HepG2 (cell line): ENCODE results near the gene KIAA1755. TPM values are rescaled to one million over a fixed set of nuclear protein-coding genes. Genes with fewer than 3 reads are reported as not detected.

Experiments
- CAMTA2 ChIP-seq: sonication (generic); formaldehyde crosslinking; IDR thresholded peaks from 2 replicates; pipeline ENCODE4 v1.4.0; 2020; ENCODE audit warnings: mild to moderate bottlenecking, missing genetic modification reagents, borderline replicate concordance
- CC2D1A ChIP-seq: sonication (generic); formaldehyde crosslinking; IDR thresholded peaks from 2 replicates; pipeline ENCODE4 v1.8.1; 2023; ENCODE audit warnings: mild to moderate bottlenecking, missing genetic modification reagents
- E2F1 ChIP-seq: sonication (generic); formaldehyde crosslinking; IDR thresholded peaks from 2 replicates; pipeline ENCODE4 v1.5.0; 2020; ENCODE audit warnings: missing genetic modification reagents
- HDAC1 ChIP-seq: sonication (generic); formaldehyde crosslinking; IDR thresholded peaks from 2 replicates; pipeline ENCODE4 v1.5.1; 2020; ENCODE audit warnings: mild to moderate bottlenecking, missing genetic modification reagents
- HHEX ChIP-seq: IDR thresholded peaks from 2 replicates; pipeline ENCODE4 v1.6.1; 2016; ENCODE audit warnings: control low read depth
- JUNB ChIP-seq: sonication (generic); formaldehyde crosslinking; IDR thresholded peaks from 2 replicates; pipeline ENCODE4 v1.8.0; 2022; ENCODE audit warnings: missing genetic modification reagents, mild to moderate bottlenecking, borderline replicate concordance
- KLF13 ChIP-seq: sonication (generic); formaldehyde crosslinking; IDR thresholded peaks from 2 replicates; pipeline ENCODE4 v1.4.0; 2020; ENCODE audit warnings: mild to moderate bottlenecking, missing genetic modification reagents
- MIER2 ChIP-seq: IDR thresholded peaks from 2 replicates; pipeline ENCODE4 v1.6.1; 2016; ENCODE audit warnings: missing biosample characterization, missing genetic modification reagents
- MXI1 ChIP-seq: IDR thresholded peaks from 3 replicates; pipeline ENCODE4 v1.6.1; 2012; ENCODE audit warnings: low read depth, low read length, inconsistent platforms, borderline replicate concordance
- NPAS2 ChIP-seq: sonication (generic); formaldehyde crosslinking; IDR thresholded peaks from 2 replicates; pipeline ENCODE4 v1.8.0; 2022; ENCODE audit warnings: mild to moderate bottlenecking, missing genetic modification reagents, borderline replicate concordance
- RAD51 ChIP-seq: fragments of 450-650 bp; IDR thresholded peaks from 2 replicates; pipeline ENCODE4 v1.6.1; 2016; ENCODE audit warnings: borderline replicate concordance
- SP4 ChIP-seq: sonication (generic); formaldehyde crosslinking; IDR thresholded peaks from 2 replicates; pipeline ENCODE4 v1.8.1; 2023; ENCODE audit warnings: mild to moderate bottlenecking, missing genetic modification reagents
- TCF7L2 ChIP-seq: IDR thresholded peaks from 2 replicates; pipeline ENCODE4 v1.6.1; 2011; ENCODE audit warnings: mild to moderate bottlenecking, low read depth, low read length, moderate library complexity
- ZFYVE20 ChIP-seq: sonication (generic); formaldehyde crosslinking; IDR thresholded peaks from 2 replicates; pipeline ENCODE4 v1.8.0; 2023; ENCODE audit warnings: low read depth, mild to moderate bottlenecking, moderate library complexity, missing genetic modification reagents, borderline replicate concordance
- ZNF205 ChIP-seq: IDR thresholded peaks from 2 replicates; pipeline ENCODE4 v1.6.1; 2018; ENCODE audit warnings: missing biosample characterization, missing genetic modification reagents
- ZNF251 ChIP-seq: sonication (generic); formaldehyde crosslinking; IDR thresholded peaks from 2 replicates; pipeline ENCODE4 v1.9.0; 2021; ENCODE audit warnings: mild to moderate bottlenecking, missing genetic modification reagents
- ZNF335 ChIP-seq: sonication (generic); formaldehyde crosslinking; IDR thresholded peaks from 2 replicates; pipeline ENCODE4 v1.4.0; 2020; ENCODE audit warnings: missing genetic modification reagents
- ZSCAN25 ChIP-seq: sonication (generic); formaldehyde crosslinking; IDR thresholded peaks from 2 replicates; pipeline ENCODE4 v1.8.0; 2022; ENCODE audit warnings: mild to moderate bottlenecking, missing genetic modification reagents
- polyA plus RNA-seq, 8 experiments: library from polyadenylated mRNA; depleted of rRNA in 3 of 8; stranded (reverse) in 7 of 8; unstranded in 1 of 8; fragments of >200 nt; fragmentation: Illumina TruSeq in 4 of 8; extraction: Trizol in 4 of 8; gene quantifications; 2 replicates each; pipeline versions ENCODE4 v1.2.1 to v1.2.3, GENCODE V29; 2011 to 2016; ENCODE audit warnings: low read depth in 4 of 8, missing spikeins in 1 of 8, mixed read lengths in 1 of 8; ENCODE audit not compliant: insufficient read depth in 1 of 8
- total RNA-seq, 5 experiments: library from RNA; depleted of rRNA; stranded (reverse); fragments of >200 nt; fragmentation: Illumina TruSeq; extraction: Trizol; gene quantifications; 2 replicates each; pipeline ENCODE4 v1.2.3, GENCODE V29; 2016; ENCODE audit warnings: low read depth in 1 of 5
- TF ChIP-seq, protein P1 (sequence below): sonication (generic); formaldehyde crosslinking; IDR thresholded peaks from 2 replicates; pipeline ENCODE4 v1.4.0; 2020; ENCODE audit warnings: missing genetic modification reagents
- TF ChIP-seq, protein P2 (sequence below): sonication (generic); formaldehyde crosslinking; IDR thresholded peaks from 2 replicates; pipeline ENCODE4 v1.5.0; 2020; ENCODE audit warnings: mild to moderate bottlenecking, missing genetic modification reagents, borderline replicate concordance

KIAA1755 gene
- total and polyA plus RNA-seq, 2 of the 13 experiments (the other 11 are each of a cell fraction or from before 2014, with no cell fraction given) = 0.04 TPM; not detected in 1

DNA sequence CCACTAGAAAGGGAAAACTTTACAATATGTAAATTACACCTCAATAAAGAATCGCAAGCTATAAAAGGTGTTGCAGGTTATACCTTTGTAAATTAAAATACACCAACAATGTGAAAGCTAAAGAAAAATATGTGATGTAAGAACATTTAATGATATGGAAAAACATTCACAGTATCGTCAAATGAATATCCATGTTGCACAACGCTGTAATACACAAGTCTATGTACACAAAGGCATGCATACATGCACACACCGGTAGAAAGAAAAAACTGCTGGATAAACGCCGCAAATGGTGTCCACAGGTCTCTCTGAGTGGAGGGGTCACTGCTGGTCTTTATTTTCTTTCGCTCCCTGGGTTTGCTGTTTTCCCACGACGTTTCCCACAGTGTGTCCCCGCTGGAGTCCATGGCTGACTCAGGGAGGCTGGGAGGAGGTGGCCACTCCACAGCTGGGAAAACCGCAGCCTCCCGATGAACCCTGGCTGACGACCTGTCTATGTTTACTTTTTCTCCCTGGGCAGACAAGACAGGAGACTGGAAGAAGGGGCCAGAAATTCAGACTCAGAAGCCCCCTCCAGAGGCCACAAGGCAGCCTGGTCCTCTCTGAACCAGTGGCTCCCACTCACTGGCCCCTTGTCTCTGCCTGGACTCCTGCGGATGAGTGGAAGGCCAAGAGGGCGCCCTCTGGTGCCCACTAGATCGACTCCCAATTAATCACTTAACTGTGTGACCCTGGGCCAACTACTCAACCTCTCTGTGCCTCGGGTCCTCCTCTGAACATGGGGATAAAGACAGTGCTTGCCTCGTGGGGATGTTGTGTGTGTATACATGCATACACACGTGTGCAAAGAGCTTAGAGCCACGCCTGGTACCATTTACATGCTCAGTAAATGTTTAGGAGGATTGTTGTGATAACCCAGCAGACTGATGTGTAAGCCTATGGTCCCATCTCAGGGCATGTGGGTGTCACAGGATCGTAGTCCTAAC is 30.6 kb upstream of the KIAA1755 start (continued):
- TF ChIP-seq MXI1 (no peak), E2F1 (CRISPR knock-in tag) (no peak), CAMTA2 (CRISPR knock-in tag) (no peak), ZNF335 (peak; percentile 73; the same call in 1 of the 2 replicates), MIER2 (CRISPR knock-in tag) (peak; percentile 48; the same call in 1 of the 2 replicates), KLF13 (CRISPR knock-in tag) (0 out of 2 replicates have a peak, but pooled peaks have one; percentile 91), ZNF205 (CRISPR knock-in tag) (no peak), TCF7L2 (no peak), ZNF251 (no peak), ZFYVE20 (no peak), JUNB (CRISPR knock-in tag) (no peak), CC2D1A (CRISPR knock-in tag) (no peak), SP4 (CRISPR knock-in tag) (peak; percentile 55; the same call in 1 of the 2 replicates), ZSCAN25 (no peak), HHEX (CRISPR knock-in tag) (no peak), HDAC1 (CRISPR knock-in tag) (no peak; the same call in 1 of the 2 replicates), NPAS2 (CRISPR knock-in tag) (no peak), RAD51 (no peak)
- TF ChIP-seq, protein P1, sequence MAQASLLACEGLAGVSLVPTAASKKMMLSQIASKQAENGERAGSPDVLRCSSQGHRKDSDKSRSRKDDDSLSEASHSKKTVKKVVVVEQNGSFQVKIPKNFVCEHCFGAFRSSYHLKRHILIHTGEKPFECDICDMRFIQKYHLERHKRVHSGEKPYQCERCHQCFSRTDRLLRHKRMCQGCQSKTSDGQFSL (CRISPR knock-in tag) = no peak
- TF ChIP-seq, protein P2, sequence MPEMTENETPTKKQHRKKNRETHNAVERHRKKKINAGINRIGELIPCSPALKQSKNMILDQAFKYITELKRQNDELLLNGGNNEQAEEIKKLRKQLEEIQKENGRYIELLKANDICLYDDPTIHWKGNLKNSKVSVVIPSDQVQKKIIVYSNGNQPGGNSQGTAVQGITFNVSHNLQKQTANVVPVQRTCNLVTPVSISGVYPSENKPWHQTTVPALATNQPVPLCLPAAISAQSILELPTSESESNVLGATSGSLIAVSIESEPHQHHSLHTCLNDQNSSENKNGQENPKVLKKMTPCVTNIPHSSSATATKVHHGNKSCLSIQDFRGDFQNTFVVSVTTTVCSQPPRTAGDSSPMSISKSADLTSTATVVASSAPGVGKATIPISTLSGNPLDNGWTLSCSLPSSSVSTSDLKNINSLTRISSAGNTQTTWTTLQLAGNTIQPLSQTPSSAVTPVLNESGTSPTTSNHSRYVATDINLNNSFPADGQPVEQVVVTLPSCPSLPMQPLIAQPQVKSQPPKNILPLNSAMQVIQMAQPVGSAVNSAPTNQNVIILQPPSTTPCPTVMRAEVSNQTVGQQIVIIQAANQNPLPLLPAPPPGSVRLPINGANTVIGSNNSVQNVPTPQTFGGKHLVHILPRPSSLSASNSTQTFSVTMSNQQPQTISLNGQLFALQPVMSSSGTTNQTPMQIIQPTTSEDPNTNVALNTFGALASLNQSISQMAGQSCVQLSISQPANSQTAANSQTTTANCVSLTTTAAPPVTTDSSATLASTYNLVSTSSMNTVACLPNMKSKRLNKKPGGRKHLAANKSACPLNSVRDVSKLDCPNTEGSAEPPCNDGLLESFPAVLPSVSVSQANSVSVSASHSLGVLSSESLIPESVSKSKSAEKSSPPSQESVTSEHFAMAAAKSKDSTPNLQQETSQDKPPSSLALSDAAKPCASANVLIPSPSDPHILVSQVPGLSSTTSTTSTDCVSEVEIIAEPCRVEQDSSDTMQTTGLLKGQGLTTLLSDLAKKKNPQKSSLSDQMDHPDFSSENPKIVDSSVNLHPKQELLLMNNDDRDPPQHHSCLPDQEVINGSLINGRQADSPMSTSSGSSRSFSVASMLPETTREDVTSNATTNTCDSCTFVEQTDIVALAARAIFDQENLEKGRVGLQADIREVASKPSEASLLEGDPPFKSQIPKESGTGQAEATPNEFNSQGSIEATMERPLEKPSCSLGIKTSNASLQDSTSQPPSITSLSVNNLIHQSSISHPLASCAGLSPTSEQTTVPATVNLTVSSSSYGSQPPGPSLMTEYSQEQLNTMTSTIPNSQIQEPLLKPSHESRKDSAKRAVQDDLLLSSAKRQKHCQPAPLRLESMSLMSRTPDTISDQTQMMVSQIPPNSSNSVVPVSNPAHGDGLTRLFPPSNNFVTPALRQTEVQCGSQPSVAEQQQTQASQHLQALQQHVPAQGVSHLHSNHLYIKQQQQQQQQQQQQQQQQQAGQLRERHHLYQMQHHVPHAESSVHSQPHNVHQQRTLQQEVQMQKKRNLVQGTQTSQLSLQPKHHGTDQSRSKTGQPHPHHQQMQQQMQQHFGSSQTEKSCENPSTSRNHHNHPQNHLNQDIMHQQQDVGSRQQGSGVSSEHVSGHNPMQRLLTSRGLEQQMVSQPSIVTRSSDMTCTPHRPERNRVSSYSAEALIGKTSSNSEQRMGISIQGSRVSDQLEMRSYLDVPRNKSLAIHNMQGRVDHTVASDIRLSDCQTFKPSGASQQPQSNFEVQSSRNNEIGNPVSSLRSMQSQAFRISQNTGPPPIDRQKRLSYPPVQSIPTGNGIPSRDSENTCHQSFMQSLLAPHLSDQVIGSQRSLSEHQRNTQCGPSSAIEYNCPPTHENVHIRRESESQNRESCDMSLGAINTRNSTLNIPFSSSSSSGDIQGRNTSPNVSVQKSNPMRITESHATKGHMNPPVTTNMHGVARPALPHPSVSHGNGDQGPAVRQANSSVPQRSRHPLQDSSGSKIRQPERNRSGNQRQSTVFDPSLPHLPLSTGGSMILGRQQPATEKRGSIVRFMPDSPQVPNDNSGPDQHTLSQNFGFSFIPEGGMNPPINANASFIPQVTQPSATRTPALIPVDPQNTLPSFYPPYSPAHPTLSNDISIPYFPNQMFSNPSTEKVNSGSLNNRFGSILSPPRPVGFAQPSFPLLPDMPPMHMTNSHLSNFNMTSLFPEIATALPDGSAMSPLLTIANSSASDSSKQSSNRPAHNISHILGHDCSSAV = no peak
